BJ (cell line): Measurements from ENCODE around the gene CDK11A. TPM values are rescaled to one million over a fixed set of nuclear protein-coding genes. Genes with fewer than 3 reads are reported as not detected.

ENCODE experiments used
- polyA plus RNA-seq: library from polyadenylated mRNA; depleted of rRNA; stranded (reverse); fragments of >200 nt; gene quantifications from 2 replicates; pipeline ENCODE4 v1.2.3, GENCODE V29; 2011; rRNA removed

The CDK11A gene
- polyA plus RNA-seq, 1 experiment, result 8.1 TPM

Other genes with a start within 250 kb of the CDK11A start
- gene ATAD3A, start 212.2 kb downstream of the CDK11A start, polyA plus RNA-seq, result 12.5 and 19.7 TPM in 2 replicates
- 5.5 and 8.7 TPM in 2 replicates for gene TMEM240, start 183.7 kb downstream of the CDK11A start, polyA plus RNA-seq
- 101 and 121 TPM in 2 replicates for gene SSU72, start 149.5 kb downstream of the CDK11A start, polyA plus RNA-seq
- gene FNDC10, start 124.2 kb downstream of the CDK11A start, polyA plus RNA-seq, result 2.7 and 4.4 TPM in 2 replicates
- gene MIB2, start 108.9 kb downstream of the CDK11A start, polyA plus RNA-seq, result 14.8 and 23.1 TPM in 2 replicates
- 3.1 and 5.7 TPM in 2 replicates for gene MMP23B, start 92.2 kb downstream of the CDK11A start, polyA plus RNA-seq
- gene CDK11B, start 65.4 kb downstream of the CDK11A start, polyA plus RNA-seq, result 5.9 and 6.3 TPM in 2 replicates
- gene SLC35E2B, start 31.6 kb downstream of the CDK11A start, polyA plus RNA-seq, result 11.8 and 15.8 TPM in 2 replicates
- 44.3 and 61.6 TPM in 2 replicates for gene NADK, start 54.1 kb upstream of the CDK11A start, polyA plus RNA-seq
- 487 and 566 TPM in 2 replicates for gene GNB1, start 166.7 kb upstream of the CDK11A start, polyA plus RNA-seq
- 0.31 and 0.45 TPM in 2 replicates for gene CALML6, start 190.9 kb upstream of the CDK11A start, polyA plus RNA-seq
- 0.28 and 1.0 TPM in 2 replicates for gene TMEM52, start 194.9 kb upstream of the CDK11A start, polyA plus RNA-seq